ENCODE results near the gene IDE.
"Not testable (repeated sequence)": the region's sequence is repeated elsewhere in the genome, so short reads cannot be mapped to it uniquely, and the experiment has no call there.

IDE gene

GRCh38 chr10:92483539-92483938 is 90.4 kb downstream of the IDE start:
- no peak for DNase-seq

GRCh38 chr10:92480413-92480812 is 93.5 kb downstream of the IDE start:
- DNase-seq = peak; percentile 51

- DNase-seq = no peak
Measured at GRCh38 chr10:92479547-92479946, 94.3 kb downstream of the IDE start.

- DNase-seq = no peak
Measured at GRCh38 chr10:92478536-92478935, 95.4 kb downstream of the IDE start.

- DNase-seq = no peak
Measured at GRCh38 chr10:92475357-92475868, 98.5 kb downstream of the IDE start.

GRCh38 chr10:92470026-92470425 is 103.9 kb downstream of the IDE start:
- DNase-seq = no peak

- no peak for DNase-seq
Measured at GRCh38 chr10:92464364-92464763, 109.5 kb downstream of the IDE start.

- no peak for DNase-seq
Measured at GRCh38 chr10:92463582-92463981, 110.3 kb downstream of the IDE start.

- not testable (repeated sequence) for DNase-seq
Measured at GRCh38 chr10:92454955-92455354, 118.9 kb downstream of the IDE start.

- DNase-seq = peak; percentile 0
Measured at GRCh38 chr10:92452313-92452712, 121.6 kb downstream of the IDE start.

- DNase-seq = no peak
Measured at GRCh38 chr10:92451431-92451830, 122.5 kb downstream of the IDE start.

GRCh38 chr10:92450896-92451295 is 123.0 kb downstream of the IDE start:
- no peak for DNase-seq

GRCh38 chr10:92440578-92440977 is 133.3 kb downstream of the IDE start:
- DNase-seq = no peak

- DNase-seq = peak; percentile 5
Measured at GRCh38 chr10:92438220-92438619, 135.7 kb downstream of the IDE start.

GRCh38 chr10:92436611-92437010 is 137.3 kb downstream of the IDE start:
- DNase-seq = peak; percentile 22

- DNase-seq = not testable (repeated sequence)
Measured at GRCh38 chr10:92436065-92436464, 137.8 kb downstream of the IDE start.

GRCh38 chr10:92434385-92434784 is 139.5 kb downstream of the IDE start:
- no peak for DNase-seq

GRCh38 chr10:92432596-92432995 is 141.3 kb downstream of the IDE start:
- no peak for DNase-seq

- DNase-seq = peak; percentile 21
Measured at GRCh38 chr10:92430103-92430502, 143.8 kb downstream of the IDE start.

- no peak for DNase-seq
Measured at GRCh38 chr10:92421550-92421949, 152.3 kb downstream of the IDE start.

GRCh38 chr10:92420546-92421275 is 153.2 kb downstream of the IDE start:
- DNase-seq = peak; percentile 60

- peak; percentile 86 for DNase-seq
Measured at GRCh38 chr10:92419740-92420545, 153.9 kb downstream of the IDE start.

- DNase-seq = peak; percentile 43
Measured at GRCh38 chr10:92418891-92419290, 155.0 kb downstream of the IDE start.

- no peak for DNase-seq
Measured at GRCh38 chr10:92418221-92418620, 155.7 kb downstream of the IDE start.
